ENCODE data around the gene RPS27.

DNA sequence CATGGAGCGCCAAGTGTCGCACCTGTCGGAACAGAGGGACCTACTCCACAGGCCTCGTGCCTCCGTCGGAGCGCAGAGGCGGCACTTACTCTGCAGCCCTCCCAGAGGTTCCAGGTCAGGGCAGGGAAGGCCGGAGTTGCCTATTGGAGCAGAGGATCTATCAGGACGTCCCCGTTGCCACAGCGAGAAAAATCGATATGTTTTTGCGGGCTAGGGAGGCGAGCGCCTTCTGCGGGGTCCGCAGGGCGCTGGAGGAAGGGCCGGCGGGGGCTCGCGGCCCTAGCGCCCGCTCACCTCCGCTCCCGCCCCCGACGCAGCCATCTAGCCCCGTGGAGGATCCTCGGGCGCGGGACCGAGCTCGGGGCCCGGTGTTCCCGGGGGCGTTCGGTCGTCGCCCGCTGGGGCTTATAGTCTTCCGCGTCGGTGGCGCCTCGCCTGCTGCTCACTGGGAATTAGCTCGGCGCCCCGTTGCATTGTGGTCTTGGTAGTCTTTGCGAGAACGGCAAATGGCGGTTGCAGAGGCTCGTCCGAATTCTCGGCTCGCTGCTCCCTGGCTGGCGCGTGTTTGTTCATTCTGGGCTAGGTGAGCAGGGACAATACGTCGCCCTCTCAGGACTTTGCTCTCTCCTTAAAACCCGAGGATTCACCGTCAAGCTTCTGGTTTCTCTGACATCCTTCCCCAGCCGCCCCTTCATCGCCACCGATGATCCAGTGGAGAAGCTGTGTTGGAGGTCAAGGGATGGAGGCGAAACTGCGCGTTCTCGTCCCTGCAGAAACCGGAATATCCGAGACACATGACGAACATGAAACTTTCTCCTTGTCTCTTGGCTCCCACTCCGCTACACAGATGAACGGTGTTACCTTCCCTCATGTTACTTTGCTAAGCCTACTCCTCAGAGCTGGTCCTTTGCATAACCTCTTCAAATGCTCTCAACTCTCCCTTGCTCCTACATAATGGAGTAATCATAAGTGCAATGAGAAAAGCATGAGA lies 13.0 kb upstream of the RPS27 start, which contains the start of gene JTB:
- TF ChIP-seq CTCF (conservative IDR thresholded peaks at IDR 0.05; ENCODE audit: low read depth, low read length) (no peak), EZH2phosphoT487 (IDR thresholded peaks at IDR 0.05; ENCODE audit: borderline replicate concordance, low read length) (no peak)
